ENCODE results near the gene COL6A6.

COL6A6 gene

DNA sequence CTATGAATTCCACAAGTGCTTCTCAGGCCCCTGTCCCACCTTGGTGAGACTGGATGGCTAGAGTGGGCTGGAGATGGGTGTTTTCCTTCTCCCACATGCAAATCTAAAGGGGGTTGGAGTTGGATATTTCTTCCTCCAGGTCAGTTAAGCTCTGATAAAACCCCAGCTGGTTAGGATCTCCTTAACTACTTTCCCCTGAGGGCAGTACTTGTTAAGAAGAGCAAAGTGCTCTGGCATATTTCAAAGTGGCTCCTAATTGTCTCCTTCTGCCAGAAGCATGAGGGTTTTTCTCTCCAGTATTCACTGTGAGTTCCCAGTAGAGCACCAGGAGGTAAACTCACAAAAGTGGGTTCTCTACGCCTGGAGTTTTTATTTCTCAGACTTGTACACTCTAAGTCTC lies 31.4 kb downstream of the COL6A6 start:
- no peak for DNase-seq (ENCODE audit: low read depth)
- no peak overlapping the region for H3K4me3 ChIP-seq (ENCODE audit: low read length)
- TF ChIP-seq, protein P1, sequence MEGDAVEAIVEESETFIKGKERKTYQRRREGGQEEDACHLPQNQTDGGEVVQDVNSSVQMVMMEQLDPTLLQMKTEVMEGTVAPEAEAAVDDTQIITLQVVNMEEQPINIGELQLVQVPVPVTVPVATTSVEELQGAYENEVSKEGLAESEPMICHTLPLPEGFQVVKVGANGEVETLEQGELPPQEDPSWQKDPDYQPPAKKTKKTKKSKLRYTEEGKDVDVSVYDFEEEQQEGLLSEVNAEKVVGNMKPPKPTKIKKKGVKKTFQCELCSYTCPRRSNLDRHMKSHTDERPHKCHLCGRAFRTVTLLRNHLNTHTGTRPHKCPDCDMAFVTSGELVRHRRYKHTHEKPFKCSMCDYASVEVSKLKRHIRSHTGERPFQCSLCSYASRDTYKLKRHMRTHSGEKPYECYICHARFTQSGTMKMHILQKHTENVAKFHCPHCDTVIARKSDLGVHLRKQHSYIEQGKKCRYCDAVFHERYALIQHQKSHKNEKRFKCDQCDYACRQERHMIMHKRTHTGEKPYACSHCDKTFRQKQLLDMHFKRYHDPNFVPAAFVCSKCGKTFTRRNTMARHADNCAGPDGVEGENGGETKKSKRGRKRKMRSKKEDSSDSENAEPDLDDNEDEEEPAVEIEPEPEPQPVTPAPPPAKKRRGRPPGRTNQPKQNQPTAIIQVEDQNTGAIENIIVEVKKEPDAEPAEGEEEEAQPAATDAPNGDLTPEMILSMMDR (conservative IDR thresholded peaks at IDR 0.05; ENCODE audit: low read depth, low read length): no peak

DNA sequence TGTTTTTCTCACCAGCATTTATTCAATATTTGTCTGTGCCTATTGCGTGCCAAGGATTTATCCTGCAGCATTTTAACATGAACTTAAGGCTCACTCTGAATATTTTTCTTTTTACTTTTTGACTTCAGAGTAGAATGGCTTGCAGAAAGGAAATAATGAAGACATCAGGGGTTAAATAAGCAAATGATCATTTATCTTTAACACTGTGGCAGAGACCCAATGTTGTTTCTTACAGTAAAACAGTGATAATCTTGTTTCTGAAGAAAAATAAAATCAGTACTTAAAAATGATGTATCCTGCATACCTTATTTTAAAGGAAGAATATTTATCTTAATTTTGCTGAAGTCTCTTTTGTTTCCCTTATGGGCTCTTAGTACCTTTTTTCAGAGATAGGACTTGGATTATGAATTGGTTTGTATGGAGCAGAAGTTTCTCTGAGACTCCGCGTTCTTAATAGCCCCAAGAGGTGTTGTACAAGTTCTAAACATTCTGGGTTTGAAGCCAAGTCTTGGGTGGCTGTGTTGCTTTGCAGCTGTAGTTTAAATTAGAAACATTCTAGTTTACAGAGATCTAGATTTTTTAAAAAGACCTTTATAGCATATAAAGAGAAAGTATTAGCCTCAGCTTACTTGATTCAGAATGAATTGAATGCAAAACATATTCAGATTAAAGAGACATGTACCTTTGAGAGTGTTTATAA lies 40.5 kb downstream of the COL6A6 start:
- DNase-seq (ENCODE audit: low read depth): no peak
- no peak overlapping the region for H3K4me3 ChIP-seq (ENCODE audit: low read length)
- TF ChIP-seq, protein P1 (conservative IDR thresholded peaks at IDR 0.05; ENCODE audit: low read depth, low read length): no peak

DNA sequence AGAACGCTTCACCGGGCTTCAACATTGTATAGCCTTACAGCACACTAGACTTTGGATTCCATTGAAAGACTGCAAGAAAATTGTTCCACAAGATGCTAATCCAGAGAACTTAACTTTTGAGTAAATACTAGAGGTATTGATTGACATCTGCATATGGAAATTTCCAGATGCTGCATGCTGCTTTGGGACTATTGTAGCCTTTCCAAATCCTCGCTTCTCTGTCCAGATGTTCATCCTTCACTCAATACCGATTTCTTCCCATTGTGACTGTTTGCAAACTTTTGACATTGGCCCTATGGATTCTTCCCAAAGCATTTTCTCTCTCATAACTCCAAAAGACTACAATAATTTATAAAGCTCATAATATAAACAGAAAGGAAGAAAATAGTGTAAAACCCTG lies 41.4 kb downstream of the COL6A6 start:
- H3K4me3 ChIP-seq (ENCODE audit: low read length): no peak overlapping the region
- no peak for DNase-seq (ENCODE audit: low read depth)
- TF ChIP-seq, protein P1 (conservative IDR thresholded peaks at IDR 0.05; ENCODE audit: low read depth, low read length): no peak

DNA sequence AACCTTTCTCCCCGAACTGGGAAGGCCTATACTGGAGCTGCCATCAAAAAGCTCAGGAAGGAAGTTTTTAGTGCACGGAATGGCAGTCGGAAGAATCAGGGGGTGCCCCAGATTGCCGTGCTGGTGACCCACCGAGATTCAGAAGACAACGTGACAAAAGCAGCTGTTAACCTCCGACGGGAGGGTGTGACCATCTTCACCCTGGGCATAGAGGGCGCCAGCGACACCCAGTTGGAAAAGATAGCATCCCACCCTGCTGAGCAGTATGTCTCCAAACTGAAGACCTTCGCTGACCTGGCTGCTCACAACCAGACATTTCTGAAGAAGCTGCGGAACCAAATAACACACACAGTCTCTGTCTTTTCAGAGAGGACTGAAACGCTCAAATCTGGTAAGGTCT lies 48.2 kb downstream of the COL6A6 start:
- TF ChIP-seq, protein P1 (conservative IDR thresholded peaks at IDR 0.05; ENCODE audit: low read depth, low read length): no peak
- H3K4me3 ChIP-seq (ENCODE audit: low read length): no peak overlapping the region
- no peak for DNase-seq (ENCODE audit: low read depth)
